Measurements from ENCODE around the gene ZFYVE27. TPM values are rescaled to one million over a fixed set of nuclear protein-coding genes. Genes with fewer than 3 reads are reported as not detected.

ZFYVE27 gene
- total RNA-seq, 2 experiments from 2014 or later: 24.0 to 33.0 TPM

DNA sequence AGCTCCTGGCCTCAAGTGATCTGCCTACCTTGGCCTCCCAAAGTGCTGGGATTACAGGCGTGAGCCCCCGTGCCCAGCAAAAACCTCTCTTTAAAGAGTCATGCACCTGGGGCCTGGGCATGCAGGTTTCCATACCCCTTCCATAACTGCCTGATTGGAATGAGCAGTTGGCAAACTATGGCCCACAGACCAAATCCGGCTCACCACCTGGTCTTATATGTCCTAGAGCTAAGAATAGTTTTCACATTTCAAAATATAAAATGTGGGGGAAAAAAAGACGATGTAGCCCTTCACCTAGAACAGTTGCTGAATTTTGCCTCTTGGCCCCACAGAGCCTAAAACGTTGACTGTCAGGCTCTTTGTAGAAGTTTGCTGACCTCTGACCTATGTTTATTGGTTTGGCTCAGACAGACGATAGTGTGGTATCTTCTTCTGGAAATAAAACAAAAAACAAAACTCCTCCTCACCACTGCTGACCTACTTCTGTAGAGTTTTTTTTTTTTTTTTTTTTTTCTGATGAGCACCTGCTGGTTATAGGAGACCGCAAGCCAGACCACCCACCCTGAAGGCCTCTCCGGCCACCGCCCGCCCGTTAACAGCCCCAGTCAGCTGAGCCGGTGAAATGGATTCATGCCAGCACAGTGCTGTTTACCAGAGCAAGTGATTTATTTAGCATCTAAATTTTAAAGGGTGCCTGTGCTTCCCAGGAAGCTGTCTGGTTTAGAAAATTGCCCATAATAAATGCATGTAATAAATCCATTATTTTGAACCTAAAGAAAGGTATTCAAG, 68.4 kb downstream of the ZFYVE27 start:
- Histone ChIP-seq H2AFZ (ENCODE audit: low read length) (no peak overlapping the region), H3K9me3 (ENCODE audit: low read length) (no peaks in the 10 kb centered on the region), H3K79me2 (ENCODE audit: insufficient read depth, low read depth, low read length) (no peaks in the 10 kb centered on the region), H3K27ac (ENCODE audit: low read depth, low read length, poor library complexity, severe bottlenecking) (no peak overlapping the region), H3K4me3 (ENCODE audit: low read depth, low read length, poor library complexity, severe bottlenecking) (no peak overlapping the region), H3K4me1 (ENCODE audit: insufficient read depth, low read length, poor library complexity, severe bottlenecking) (no peaks in the 10 kb centered on the region), H4K20me1 (ENCODE audit: insufficient read depth, low read length) (no peaks in the 10 kb centered on the region), H3K36me3 (ENCODE audit: insufficient read depth, low read length) (no peaks in the 10 kb centered on the region), H3K9me2 (ENCODE audit: insufficient read depth, low read length) (no peaks in the 10 kb centered on the region), H3K4me2 (ENCODE audit: low read length) (no peak overlapping the region)
- no TSS peak for BruUV-seq (replicated peaks)
- TF ChIP-seq EZH2phosphoT487 (IDR thresholded peaks at IDR 0.05; ENCODE audit: borderline replicate concordance, low read depth, low read length): no peak
- TF ChIP-seq, protein P1, sequence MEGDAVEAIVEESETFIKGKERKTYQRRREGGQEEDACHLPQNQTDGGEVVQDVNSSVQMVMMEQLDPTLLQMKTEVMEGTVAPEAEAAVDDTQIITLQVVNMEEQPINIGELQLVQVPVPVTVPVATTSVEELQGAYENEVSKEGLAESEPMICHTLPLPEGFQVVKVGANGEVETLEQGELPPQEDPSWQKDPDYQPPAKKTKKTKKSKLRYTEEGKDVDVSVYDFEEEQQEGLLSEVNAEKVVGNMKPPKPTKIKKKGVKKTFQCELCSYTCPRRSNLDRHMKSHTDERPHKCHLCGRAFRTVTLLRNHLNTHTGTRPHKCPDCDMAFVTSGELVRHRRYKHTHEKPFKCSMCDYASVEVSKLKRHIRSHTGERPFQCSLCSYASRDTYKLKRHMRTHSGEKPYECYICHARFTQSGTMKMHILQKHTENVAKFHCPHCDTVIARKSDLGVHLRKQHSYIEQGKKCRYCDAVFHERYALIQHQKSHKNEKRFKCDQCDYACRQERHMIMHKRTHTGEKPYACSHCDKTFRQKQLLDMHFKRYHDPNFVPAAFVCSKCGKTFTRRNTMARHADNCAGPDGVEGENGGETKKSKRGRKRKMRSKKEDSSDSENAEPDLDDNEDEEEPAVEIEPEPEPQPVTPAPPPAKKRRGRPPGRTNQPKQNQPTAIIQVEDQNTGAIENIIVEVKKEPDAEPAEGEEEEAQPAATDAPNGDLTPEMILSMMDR (conservative IDR thresholded peaks at IDR 0.05; ENCODE audit: low read length): no peak
- no peak for DNase-seq (ENCODE audit: low spot score)
- POLR2A ChIA-PET: no interaction called here
- CTCF ChIA-PET (ENCODE audit: unreplicated experiment): no interaction called here
- intact Hi-C loops (cut with micrococcal nuclease; ENCODE audit: unreplicated experiment): no loop called here

DNA sequence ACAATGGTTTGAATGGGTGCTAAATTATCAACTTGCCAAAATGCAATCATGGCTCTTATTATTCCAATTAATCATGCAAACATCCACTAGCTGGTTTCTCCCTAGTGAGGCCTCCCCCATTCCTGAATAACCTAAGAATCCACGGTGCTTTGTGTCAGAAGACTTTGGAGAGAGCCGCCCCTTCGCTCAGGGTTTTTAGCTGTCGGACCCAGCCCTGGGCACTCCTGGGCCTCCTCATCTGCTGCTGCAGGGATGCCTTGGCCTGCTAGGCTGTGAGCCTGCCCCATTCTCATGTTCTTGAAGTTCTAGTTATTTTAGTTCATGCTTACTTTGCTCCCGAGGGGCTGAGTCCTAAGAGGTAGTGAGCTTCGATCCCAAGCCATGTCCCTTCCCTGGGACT, 69.0 kb downstream of the ZFYVE27 start:
- Histone ChIP-seq H3K9me3 (ENCODE audit: low read length) (no peaks in the 10 kb centered on the region), H2AFZ (ENCODE audit: low read length) (no peak overlapping the region), H4K20me1 (ENCODE audit: insufficient read depth, low read length) (no peaks in the 10 kb centered on the region), H3K79me2 (ENCODE audit: insufficient read depth, low read depth, low read length) (no peaks in the 10 kb centered on the region), H3K4me1 (ENCODE audit: insufficient read depth, low read length, poor library complexity, severe bottlenecking) (no peaks in the 10 kb centered on the region), H3K4me3 (ENCODE audit: low read depth, low read length, poor library complexity, severe bottlenecking) (no peak overlapping the region), H3K36me3 (ENCODE audit: insufficient read depth, low read length) (no peaks in the 10 kb centered on the region), H3K27ac (ENCODE audit: low read depth, low read length, poor library complexity, severe bottlenecking) (no peak overlapping the region), H3K4me2 (ENCODE audit: low read length) (no peak overlapping the region), H3K9me2 (ENCODE audit: insufficient read depth, low read length) (no peaks in the 10 kb centered on the region)
- no TSS peak for BruUV-seq (replicated peaks)
- DNase-seq (ENCODE audit: low spot score): no peak
- TF ChIP-seq, protein P1 (conservative IDR thresholded peaks at IDR 0.05; ENCODE audit: low read length): no peak
- no peak for TF ChIP-seq EZH2phosphoT487 (IDR thresholded peaks at IDR 0.05; ENCODE audit: borderline replicate concordance, low read depth, low read length)
- CTCF ChIA-PET (ENCODE audit: unreplicated experiment): no interaction called here
- intact Hi-C loops (cut with micrococcal nuclease; ENCODE audit: unreplicated experiment): no loop called here
- POLR2A ChIA-PET: no interaction called here

DNA sequence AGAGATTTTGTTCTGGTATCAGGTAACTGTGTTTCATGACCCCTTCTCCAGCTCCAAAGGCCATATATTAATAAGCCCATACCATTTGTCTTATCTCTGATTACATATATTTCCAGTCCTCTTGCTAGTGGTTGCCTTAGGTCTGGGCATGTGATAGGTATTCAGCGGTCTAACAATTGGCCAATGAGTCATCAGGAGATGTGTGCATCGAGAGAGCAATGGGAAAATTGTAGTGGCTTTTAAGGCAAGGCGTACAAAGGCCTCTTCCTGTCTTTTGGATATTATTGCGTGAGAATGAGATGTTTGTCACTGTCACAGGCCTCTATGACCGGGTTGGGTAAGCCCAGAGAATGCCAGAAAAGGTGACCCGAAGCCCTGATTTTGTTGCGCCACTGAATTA, 73.5 kb downstream of the ZFYVE27 start:
- H3K9me3 ChIP-seq (ENCODE audit: low read length): no peaks in the 10 kb centered on the region
- no peaks in the 10 kb centered on the region for H4K20me1 ChIP-seq (ENCODE audit: insufficient read depth, low read length)
- no peak overlapping the region for H3K4me2 ChIP-seq (ENCODE audit: low read length)
- no peak overlapping the region for H3K27ac ChIP-seq (ENCODE audit: low read depth, low read length, poor library complexity, severe bottlenecking)
- H3K4me1 ChIP-seq (ENCODE audit: insufficient read depth, low read length, poor library complexity, severe bottlenecking): no peaks in the 10 kb centered on the region
- no peak overlapping the region for H3K4me3 ChIP-seq (ENCODE audit: low read depth, low read length, poor library complexity, severe bottlenecking)
- H3K79me2 ChIP-seq (ENCODE audit: insufficient read depth, low read depth, low read length): no peaks in the 10 kb centered on the region
- no TSS peak for BruUV-seq (replicated peaks)
- no peak for TF ChIP-seq EZH2phosphoT487 (IDR thresholded peaks at IDR 0.05; ENCODE audit: borderline replicate concordance, low read depth, low read length)
- TF ChIP-seq, protein P1 (conservative IDR thresholded peaks at IDR 0.05; ENCODE audit: low read length): no peak
- no peaks in the 10 kb centered on the region for H3K9me2 ChIP-seq (ENCODE audit: insufficient read depth, low read length)
- ChIA-PET CTCF (ENCODE audit: unreplicated experiment) (no interaction called here), POLR2A (no interaction called here)
- H2AFZ ChIP-seq (ENCODE audit: low read length): no peak overlapping the region
- intact Hi-C loops (cut with micrococcal nuclease; ENCODE audit: unreplicated experiment): no loop called here
- no peaks in the 10 kb centered on the region for H3K36me3 ChIP-seq (ENCODE audit: insufficient read depth, low read length)
- DNase-seq (ENCODE audit: low spot score): no peak

Data from OCI-LY7 (cell line).